ENCODE results near the gene MAGI1.
"Not testable (repeated sequence)": the region's sequence is repeated elsewhere in the genome, so short reads cannot be mapped to it uniquely, and the experiment has no call there.

Gene MAGI1

DNA sequence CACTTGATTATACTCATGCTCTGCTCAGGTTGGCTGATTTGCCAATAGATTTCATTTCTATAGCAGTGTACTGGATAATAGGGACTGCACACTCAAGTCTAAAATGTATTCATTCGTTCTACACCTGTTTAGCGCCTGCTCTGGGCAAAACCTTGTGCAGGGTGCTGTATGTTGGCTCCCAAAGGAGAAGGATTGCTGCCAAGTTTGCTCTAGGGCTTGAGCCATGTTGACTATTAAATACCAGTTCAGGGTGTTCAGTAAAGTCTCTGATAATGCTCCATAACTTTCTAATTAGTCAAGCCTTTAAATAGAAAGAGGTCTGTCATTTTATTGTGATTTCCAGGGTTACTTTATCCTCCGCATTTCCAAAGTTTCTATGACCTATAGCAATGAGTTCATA lies 470.2 kb downstream of the MAGI1 start:
- DNase-seq (ENCODE audit: low read depth, low spot score) = no peak

DNA sequence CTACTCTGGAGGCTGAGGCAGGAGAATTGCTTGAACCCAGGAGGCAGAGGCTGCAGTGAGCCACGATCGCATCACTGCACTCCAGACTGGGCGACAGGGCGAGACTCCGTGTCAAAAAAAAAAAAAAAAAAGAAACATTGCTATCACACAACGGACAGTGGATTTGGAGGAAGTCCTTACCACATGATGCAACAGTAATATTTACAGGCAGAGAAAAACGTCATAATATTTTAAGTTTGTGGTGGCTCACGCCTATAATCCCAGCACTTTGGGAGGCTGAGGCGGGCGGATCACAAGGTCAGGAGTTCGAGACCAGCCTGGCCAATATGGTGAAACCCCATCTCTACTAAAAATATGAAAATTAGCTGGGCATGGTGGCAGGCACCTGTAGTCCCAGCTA lies 473.0 kb downstream of the MAGI1 start:
- not testable (repeated sequence) for DNase-seq (ENCODE audit: low read depth, low spot score)

DNA sequence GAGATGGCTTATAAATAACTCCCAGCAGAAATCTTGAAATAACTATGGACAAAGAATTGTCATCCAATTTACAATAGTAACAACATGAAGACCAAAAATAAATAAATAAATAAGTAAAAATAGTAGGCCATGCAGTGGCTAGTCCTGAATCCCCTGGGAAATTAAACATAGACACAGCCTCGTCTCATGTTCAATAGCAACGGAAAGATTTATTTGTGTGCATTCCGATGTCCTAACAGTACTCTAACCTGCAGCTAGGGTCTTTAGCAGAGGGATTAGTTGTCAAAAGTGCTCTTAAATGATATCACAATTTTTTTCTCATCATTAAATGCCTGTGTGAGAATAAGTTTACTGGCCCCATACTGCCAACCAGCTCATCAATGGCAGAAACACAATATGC lies 474.2 kb downstream of the MAGI1 start:
- DNase-seq (ENCODE audit: low read depth, low spot score) = no peak

DNA sequence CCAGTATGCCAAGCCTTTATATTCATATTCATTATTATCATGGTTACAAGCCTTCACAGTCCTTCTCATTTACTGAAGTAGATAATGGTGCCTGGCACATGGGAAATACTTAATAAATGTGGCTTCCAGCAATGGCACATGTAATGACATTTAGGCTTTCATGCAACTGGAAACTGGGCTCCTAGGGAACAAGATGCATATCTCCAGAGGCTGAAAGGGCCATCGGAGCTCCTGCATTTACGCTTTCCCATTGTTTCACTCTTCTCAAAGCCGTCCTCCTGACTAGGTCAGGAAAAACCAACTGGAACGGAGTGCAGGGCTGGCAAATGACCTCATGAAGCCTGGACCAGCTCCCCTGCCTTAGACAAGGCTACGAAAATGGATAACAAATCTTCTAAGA lies 474.9 kb downstream of the MAGI1 start:
- no peak for DNase-seq (ENCODE audit: low read depth, low spot score)

DNA sequence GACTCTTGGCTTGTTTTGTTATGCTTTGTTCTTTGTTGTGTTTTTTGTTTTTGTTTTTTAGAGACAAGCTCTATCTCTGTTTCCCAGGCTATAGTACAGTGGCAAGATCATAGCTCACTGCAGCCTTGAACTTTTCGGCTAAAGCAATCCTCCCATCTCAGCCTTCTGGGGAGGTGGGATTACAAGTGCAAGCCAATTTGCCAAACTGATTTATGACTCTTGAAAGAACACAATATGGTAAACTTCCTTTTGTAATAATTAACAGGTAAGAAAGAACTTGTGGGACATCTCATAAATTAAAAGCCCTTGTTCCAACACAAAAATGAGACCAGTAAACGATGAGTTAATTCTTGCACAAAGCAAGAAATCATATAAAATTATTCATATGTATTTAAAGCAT lies 476.3 kb downstream of the MAGI1 start:
- no peak for DNase-seq (ENCODE audit: low read depth, low spot score)

DNA sequence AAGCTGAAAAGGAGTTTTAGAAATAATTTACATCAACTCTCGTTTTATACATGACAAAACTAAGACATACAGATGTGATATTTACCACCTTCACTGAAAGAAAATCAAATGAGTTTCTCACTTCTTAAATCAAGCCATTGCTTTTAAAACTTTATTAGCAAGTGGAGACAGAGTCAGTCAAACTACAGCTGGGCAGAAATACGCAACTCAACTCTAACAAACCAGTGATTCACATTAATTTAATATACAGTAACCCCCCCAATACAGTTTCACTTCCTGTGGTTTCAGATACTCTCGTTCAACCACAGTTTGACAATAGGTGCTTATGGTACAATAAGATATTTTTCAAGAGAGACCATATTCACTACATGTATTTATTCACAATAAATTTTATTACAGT lies 477.1 kb downstream of the MAGI1 start:
- no peak for DNase-seq (ENCODE audit: low read depth, low spot score)

DNA sequence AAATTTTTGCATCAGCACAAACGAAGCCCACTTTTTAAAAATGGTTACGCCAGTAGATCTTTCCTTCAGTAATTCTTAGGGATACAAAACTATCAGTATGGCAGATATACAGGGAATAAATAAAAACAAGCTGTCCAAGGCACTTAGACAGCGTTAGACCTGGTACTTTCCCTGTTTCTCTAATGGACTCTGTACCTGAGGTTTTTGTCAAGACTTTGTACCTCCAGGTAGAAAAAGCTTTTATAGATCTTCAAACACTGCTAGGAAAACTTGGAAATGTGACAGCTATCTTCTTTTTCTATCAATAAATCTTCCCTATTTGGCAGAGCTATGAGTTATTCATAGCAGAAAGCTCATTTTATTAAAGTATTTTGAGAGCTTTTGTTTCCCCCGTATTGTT lies 477.8 kb downstream of the MAGI1 start:
- no peak for DNase-seq (ENCODE audit: low read depth, low spot score)

DNA sequence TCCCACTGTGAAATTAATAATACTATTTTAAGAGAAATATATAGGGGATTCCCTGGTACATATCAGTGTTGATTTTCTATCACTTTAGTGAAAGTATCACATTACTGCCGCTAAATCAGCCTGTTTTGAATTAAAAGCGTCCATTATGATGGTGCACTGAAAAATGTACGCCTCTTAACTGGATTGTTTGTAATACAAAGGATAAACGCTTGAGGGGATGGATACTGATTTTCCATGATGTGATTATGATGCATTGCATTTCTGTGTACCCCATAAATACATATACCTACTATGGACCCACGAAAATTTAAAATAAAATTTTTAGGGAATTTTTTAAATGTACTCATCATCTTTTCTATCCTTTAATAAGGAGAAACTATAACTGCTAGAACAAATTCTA lies 478.6 kb downstream of the MAGI1 start:
- DNase-seq (ENCODE audit: low read depth, low spot score) = no peak

DNA sequence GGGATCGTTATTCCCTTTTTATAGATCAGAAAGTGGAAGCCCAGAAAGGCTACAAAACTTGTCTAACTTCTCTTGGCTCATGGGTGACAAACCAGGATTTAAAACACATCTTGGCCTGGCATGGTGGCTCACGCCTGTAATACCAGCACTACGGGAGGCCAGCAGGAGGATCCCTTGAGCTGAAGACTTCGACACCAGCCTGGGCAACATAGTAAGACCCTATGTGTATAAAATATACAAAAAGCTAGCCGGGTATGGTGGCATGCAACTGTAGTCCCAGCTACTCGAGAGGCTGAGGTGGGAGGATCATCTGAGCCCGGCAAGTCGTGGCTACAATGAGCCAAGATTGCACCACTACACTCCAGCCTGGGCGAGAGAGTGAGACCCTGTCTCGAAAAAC lies 479.1 kb downstream of the MAGI1 start:
- no peak for DNase-seq (ENCODE audit: low read depth, low spot score)

DNA sequence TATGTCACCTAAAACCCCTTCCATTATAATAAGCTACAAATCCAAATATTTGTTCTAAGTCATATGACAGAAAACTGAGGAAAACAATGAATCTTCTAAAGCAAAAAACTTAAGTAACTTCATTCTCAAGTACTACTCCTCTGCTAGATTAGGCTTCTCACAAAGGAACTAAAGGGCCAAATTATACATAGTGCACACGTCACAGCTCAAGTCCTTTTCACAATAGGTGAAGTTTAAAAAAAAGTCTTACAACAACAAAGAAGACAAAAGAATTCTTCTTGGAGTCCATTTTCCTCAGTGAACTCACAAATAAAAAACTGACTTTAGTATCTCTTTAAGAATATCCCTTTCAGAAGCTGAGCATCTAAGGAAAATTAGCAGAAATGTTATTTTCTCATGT lies 479.9 kb downstream of the MAGI1 start:
- no peak for DNase-seq (ENCODE audit: low read depth, low spot score)

DNA sequence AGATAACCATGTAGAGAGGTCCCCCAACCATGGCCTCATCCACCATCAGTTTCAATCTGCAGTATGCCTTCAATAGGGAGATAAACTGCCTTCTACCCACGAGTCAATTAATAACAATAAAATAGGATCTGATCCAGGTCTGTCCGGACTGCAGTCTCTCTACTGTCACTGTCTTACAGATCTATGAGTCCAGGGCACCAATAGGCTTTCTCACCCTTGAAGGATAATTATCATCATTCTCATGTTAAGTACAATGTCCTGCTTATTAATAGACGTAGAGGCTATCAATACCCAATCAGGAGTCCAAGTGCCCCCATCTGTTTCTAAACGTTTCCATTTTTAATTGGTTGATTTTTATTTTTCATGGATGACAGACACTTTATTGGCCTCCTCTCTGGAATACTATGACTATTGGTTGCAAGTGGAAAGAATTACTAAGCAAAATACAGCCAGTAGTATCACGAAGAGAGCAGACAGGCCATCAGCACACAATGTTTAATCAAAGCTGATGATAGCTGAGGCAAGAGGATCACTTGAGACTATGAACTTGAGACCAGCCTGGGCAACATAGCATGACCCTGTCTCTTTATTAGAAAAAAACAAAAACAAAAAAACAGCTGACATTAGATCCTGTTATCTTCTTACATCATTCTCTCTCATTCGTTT lies 480.7 kb downstream of the MAGI1 start:
- DNase-seq (ENCODE audit: low read depth, low spot score) = no peak

DNA sequence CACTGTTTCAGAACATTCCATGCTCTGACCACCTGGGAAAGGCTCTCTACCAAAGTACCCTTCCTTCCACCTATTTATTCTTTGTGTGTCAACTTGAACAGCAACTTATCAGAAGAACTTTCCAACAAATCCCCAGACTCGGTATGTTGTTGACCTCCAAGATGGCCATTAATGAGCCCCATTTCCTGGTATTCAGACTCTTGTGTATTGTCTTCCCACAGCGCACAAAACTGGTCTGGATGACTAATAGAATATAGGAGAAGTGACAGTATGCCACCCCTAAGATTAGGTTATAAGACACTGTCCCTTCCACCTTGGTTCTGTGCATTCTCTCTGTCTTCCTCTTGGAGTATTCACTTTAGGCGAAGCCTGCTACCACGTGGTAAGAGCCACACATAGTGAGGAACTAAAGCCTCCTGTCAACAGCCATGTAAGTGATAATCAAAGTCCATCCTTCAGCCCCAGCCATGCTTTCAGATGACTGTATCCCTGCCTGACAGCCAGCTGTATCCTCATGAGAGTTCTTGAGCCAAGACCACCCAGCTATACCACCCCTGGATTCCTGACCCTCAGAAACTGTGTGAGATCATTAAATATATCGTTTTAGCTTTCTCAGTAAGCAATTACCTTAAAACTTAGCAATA lies 481.7 kb downstream of the MAGI1 start:
- no peak for DNase-seq (ENCODE audit: low read depth, low spot score)

DNA sequence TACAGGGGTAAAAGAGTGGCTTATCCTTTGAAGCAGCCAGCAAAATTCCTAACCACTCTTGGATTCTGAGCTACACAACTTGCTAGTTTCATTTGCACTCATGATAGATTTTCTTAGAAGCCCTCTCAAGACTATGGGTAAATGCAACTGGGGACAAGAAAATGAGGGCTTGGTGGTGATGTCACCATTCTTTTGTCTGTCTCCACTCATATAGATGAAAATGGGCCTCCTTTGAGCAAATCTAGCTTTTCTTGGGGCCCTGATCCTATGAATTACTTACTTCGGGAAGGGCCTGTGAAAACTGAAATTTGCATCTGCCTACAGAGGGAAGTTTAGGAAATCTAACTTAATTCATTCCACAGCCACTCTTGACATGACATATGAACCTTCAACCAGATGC lies 486.3 kb downstream of the MAGI1 start:
- DNase-seq (ENCODE audit: low read depth, low spot score) = no peak

DNA sequence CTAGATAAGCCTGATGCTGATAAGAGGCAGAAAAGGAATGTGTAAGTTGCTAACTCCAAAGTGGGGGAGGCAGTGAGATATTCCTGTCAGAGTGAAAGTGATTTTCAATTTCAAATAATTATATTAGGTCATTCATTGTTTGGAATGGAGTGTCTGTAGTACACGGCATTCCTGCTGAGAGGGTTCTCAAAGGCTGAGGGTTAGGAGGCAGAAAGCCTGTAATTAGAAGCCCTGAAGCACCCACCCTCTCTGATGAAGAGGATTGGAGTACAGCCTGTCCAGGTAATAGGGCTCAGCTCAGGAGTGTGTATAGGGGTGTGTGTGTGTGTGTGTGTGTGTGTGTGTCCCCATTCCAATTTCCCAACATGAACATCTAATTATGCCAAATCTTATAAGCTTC lies 486.8 kb downstream of the MAGI1 start:
- DNase-seq (ENCODE audit: low read depth, low spot score) = no peak

DNA sequence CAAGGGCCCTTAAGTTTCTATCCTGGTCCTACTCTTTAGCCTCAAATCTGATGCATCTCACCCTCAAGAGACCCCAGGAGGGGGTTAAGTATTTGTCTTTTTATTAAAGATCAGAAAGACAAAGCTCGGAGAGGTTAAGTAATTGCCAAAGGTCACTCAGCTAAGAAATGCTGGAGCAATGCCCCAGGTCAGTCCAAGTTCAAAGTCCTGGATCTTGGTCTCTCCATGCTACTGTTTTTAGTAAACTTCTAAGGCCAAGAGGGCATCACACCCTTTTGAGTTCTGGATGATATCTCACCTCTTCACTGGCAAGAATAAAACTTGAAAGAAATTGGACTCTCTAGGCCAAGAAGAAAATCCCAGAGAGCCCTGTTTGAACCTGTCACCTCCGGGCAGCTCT lies 488.6 kb downstream of the MAGI1 start:
- DNase-seq (ENCODE audit: low read depth, low spot score) = no peak

DNA sequence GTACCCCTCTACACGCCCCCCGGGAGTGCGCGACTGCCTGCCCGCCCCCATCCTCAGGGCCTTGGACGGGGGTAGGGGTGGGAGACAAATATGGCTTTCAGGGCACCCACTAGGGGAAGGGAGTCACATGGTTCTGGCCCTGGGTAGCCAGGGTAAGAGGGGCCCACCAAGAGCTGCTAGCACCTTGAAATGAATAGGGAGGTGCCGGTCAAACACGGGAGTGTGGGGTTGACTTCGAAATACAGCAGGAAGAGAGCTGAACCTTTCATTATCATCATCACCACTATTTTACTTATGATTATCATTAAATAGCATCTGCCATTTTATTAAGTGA lies 489.1 kb downstream of the MAGI1 start:
- no peak for DNase-seq (ENCODE audit: low read depth, low spot score)

DNA sequence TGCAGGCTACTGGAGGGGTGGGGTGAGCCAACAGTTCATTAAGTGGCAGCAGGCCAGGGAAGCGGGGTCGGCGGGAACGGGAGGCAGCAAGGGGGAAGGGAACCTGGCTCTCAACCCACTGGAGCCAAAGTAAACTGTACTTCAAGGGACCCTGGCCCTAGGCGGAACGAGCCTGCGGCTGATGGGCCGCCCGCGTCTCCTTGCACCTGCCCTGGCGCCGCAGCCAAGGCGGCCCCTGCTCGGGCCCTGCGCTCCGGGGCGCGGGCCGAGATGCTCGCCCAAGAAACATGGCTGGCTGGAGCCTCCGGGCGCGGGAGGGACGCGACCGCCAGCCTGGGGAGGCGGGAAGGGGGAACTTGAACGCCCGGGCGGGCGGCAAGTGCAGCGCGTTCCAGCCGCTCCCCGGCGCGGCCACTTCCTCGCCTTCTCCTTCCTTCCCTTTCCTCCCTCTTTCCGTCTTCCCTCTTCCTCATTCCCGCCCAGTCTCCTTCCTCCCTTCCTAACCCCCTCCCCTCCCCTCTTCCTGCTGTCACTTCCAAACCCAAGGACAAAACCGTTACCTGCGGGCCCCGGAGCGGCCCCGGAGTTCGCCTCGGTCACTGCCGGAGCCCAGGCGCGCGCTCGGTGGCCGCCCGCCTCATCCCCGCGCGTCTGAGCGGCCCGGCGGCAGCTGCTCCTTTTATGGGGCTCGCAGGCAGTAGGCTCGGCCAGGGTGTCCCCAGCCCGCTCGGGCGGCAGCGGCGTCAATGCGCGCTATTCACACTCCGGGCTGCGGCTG lies 489.7 kb downstream of the MAGI1 start:
- DNase-seq (ENCODE audit: low read depth, low spot score) = peak; percentile 60

DNA sequence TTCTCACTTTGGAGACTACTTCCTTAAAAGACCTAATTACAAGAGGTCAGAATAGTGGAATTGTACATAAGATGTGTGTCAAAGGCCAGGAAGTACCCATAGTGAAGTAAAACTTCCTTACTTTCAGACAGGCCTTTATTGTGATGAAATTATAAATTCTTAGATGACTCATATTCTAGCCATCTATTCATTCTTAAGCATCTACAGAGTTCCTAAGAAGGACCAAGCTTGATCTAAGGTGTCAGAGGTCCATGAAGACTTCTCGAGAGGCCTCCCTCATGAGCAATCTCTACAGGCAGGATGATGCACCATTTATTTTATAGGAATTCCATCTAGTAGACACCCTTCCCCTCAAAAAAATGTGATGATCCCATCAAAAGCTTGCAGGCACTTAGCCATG lies 493.3 kb downstream of the MAGI1 start:
- no peak for DNase-seq (ENCODE audit: low read depth, low spot score)

DNA sequence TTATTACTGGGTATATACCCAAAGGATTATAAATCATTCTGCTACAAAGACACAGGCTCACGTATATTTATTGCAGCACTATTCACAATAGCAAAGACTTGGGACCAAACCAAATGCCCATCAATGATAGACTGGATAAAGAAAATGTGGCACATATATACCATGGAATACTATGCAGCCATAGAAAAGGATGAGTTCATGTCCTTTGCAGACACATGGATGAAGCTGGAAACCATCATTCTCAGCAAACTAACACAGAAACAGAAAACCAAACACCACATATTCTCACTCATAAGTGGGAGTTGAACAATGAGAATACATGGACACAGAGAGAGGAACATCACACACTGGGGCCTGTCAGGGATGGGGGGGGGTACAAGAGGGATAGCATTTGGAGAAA lies 495.3 kb downstream of the MAGI1 start:
- DNase-seq (ENCODE audit: low read depth, low spot score) = not testable (repeated sequence)

DNA sequence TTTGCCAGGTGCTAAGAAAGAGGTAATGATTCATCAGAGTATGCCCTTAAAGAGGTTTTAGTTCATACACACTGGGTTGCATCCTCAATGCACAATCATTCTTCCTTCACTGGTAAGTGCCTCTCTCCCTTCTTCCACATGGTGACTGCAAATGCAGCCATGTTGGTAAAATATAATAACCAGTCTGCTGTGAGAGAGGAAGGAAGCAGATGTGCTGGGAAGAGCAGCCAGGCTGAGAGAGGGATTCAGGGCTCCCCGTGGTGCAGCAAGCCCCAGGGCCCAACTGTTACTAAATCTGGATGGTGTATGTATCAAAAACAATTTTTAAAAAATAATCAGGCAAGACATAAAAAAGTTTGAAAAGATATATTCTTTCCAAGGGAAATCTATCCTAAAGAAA lies 498.1 kb downstream of the MAGI1 start:
- no peak for DNase-seq (ENCODE audit: low read depth, low spot score)

DNA sequence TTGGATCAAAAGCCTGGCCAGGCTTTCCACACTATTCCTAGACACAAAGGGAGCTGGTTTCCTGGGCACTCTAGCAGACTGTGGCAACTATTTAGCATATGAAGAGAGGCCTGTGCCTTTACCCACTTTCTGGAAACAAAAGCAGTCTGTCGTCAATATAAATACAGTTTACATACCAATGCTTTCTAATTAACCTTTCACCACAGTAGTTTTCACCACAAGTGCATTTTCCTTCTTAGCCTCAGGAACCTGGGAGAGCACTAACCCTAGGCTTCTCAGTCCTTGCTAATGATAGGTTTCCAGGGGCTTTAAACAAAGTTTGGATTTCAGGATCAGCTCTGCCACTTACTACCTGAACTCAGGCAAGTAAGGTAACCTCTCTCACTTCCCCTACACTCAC lies 499.1 kb downstream of the MAGI1 start:
- peak; percentile 29 for DNase-seq (ENCODE audit: low read depth, low spot score)

DNA sequence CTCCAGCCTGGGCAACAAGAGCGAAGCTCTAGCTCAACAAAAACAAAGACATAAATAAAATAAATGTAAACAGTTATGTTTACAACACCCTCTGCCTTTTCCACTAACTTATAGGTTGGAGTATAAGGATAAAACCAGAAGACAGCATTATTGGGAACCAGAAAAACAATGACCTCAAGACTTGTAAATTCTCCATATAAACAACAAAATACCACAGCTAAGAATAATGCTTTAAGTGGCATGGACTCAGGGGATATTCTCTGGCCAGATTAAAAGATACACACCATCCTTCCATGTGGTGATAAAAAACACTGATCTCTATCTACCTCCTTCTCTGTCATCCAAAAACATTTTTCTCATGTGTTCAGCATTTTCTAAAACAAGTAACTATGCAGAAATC lies 500.6 kb downstream of the MAGI1 start:
- no peak for DNase-seq (ENCODE audit: low read depth, low spot score)

DNA sequence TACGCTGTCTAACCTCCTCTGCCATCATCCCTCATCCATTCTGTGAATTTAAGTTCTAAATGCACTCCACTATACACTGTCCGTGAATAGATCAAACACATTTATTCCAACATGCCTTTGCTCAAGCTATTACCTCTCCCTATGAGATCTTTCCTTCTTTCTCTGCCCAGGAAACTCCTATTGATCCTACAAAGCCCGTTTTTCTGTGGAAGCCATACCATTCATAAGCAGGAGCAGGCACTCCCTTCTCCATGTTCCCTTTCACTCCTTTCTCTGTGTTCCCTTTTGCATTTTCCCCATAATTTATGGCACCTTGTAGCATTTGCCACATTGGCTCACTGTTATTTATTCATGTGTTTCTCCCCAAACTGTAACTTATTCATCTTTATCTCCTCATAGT lies 501.6 kb downstream of the MAGI1 start:
- no peak for DNase-seq (ENCODE audit: low read depth, low spot score)

Data from astrocyte of the hippocampus (primary cell).